ENCODE results near the gene EDRF1. TPM values are rescaled to one million over a fixed set of nuclear protein-coding genes. Genes with fewer than 3 reads are reported as not detected.

The EDRF1 gene
- total RNA-seq (2022; extraction: Qiagen RNA extraction; ENCODE audit: low read depth) = 11.6 to 17.6 TPM (median 15.3 TPM) in 5 replicates

GRCh38 chr10:125719173-125720001, at the start of gene EDRF1:
TSS of gene EDRF1 (plus strand) at chr10:125719709. CDS start at chr10:125719808, 99 bp downstream.

GRCh38 chr10:125683063-125683462, 36.4 kb upstream of the EDRF1 start, which contains the start of gene TEX36:
TSS of gene TEX36 (minus strand) at chr10:125683163. CDS start at chr10:125682989, 174 bp downstream.

GRCh38 chr10:125775491-125776106, 56.1 kb downstream of the EDRF1 start, which contains the start of gene MMP21:
TSS of gene MMP21 (minus strand) at chr10:125775821. CDS start at chr10:125775821, 0 bp downstream.

Other genes with a start within 250 kb of the EDRF1 start
- gene TEX36, start 36.5 kb upstream of the EDRF1 start, total RNA-seq (2022; extraction: Qiagen RNA extraction; ENCODE audit: low read depth) = not detected in 5 replicates
- gene MMP21, start 56.1 kb downstream of the EDRF1 start, total RNA-seq (2022; extraction: Qiagen RNA extraction; ENCODE audit: low read depth) = not detected in 5 replicates
- 56.4 to 66.9 TPM (median 58.2 TPM) in 5 replicates for gene UROS, start 103.5 kb downstream of the EDRF1 start, total RNA-seq (2022; extraction: Qiagen RNA extraction; ENCODE audit: low read depth)
- gene BCCIP, start 103.8 kb downstream of the EDRF1 start, total RNA-seq (2022; extraction: Qiagen RNA extraction; ENCODE audit: low read depth) = 99.9 to 173 TPM (median 109 TPM) in 5 replicates
- 31.9 to 42.7 TPM (median 39.9 TPM) in 5 replicates for gene DHX32, start 161.6 kb downstream of the EDRF1 start, total RNA-seq (2022; extraction: Qiagen RNA extraction; ENCODE audit: low read depth)
- gene FANK1, start 176.9 kb downstream of the EDRF1 start, total RNA-seq (2022; extraction: Qiagen RNA extraction; ENCODE audit: low read depth) = 2.6 to 3.7 TPM (median 3.2 TPM) in 5 replicates